GM21717 (cell line): Measurements from ENCODE around the gene ZNF169.
"Not testable (repeated sequence)": the region's sequence is repeated elsewhere in the genome, so short reads cannot be mapped to it uniquely, and the experiment has no call there.

ENCODE experiments used
- ATAC-seq: cut with Tn5 transposase; IDR thresholded peaks from one replicate; pipeline ENCODE4 v1.9.1; 2021; ENCODE audit warnings: mild to moderate bottlenecking, moderate library complexity; ENCODE audit not compliant: unreplicated experiment

The ZNF169 gene

DNA sequence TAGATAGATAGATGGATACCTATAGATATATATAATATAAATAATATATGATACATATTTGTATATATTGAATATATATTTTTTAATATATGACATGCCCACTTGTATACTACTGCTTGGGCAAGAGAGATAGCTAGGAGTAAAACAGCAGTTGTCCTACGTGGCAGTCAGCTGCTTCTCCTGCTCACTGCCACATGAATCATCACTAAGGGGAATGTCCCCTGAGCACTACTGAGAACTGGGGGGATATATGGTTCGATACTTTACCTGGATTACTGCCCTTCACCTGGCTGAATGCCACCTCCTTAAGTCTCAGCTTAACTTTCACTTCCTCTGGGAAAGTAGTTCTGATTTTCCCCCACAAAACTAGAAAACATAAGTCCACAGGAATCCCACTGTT is 82.6 kb downstream of the ZNF169 start:
- ATAC-seq: not testable (repeated sequence)

DNA sequence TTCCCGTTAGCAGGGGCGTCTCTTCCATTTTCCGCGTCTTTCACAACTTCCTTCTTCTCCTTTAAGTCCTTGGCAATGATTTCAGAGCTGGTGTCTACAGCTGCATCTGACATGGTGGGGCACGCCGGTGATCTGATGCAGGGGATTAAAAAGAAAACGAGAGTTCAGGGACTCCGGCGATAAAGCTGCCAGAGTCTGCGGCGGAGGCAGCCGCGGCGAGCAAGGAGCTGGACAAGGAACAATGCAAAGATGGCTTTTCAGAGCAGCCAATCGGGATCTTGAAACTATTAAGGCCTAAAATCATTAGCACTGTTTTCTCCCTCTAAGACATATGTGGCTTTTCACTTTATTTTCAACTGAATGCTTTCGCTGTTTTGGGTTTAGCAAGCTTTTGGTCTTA is 88.4 kb downstream of the ZNF169 start:
- ATAC-seq: not testable (repeated sequence)

DNA sequence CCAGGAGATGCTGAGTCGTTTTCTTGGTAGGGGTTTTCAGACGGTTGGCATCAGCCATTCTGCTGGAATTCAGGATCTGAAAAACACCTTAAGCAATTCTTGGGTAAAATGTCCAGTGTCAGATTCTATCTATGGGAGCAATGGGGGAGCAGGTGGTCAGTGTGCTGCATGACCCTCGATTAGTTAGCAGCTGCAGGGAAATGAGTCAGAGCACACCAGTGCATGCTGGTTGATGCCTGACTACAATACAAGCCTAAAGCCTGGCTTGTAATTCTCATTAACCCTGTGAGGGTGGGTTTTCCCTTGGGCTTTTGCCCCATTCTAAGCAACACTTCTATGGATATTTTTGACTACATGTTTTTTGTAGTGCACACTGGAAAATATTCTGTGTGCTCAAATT is 89.7 kb downstream of the ZNF169 start:
- ATAC-seq: not testable (repeated sequence)
